Large intestine (tissue), 3 donors: Measurements from ENCODE around the gene HCFC1R1. TPM values are rescaled to one million over a fixed set of nuclear protein-coding genes. Genes with fewer than 3 reads are reported as not detected.

Source experiments
- DNase-seq, 2 donors: peaks; one replicate each; pipeline versions ENCODE4 v3.0.0 to v3.0.0-alpha.2; 2013
- H3K27ac ChIP-seq: one replicate; pipeline ENCODE4 v1.5.1; 2013; ENCODE audit warnings: low read length
- H3K27me3 ChIP-seq: 2 replicates; pipeline ENCODE4 v1.6.1; 2013; ENCODE audit warnings: low read length; ENCODE audit not compliant: control insufficient read depth, insufficient read depth
- H3K36me3 ChIP-seq: 2 replicates; pipeline ENCODE4 v1.6.1; 2013; ENCODE audit warnings: low read length; ENCODE audit not compliant: control insufficient read depth, insufficient read depth
- H3K4me1 ChIP-seq: one replicate; pipeline ENCODE4 v1.6.1; 2013; ENCODE audit warnings: low read length; ENCODE audit not compliant: control insufficient read depth, insufficient read depth
- H3K4me3 ChIP-seq: one replicate; pipeline ENCODE4 v1.5.1; 2013; ENCODE audit warnings: low read length
- H3K9me3 ChIP-seq: one replicate; pipeline ENCODE4 v1.6.1; 2013; ENCODE audit warnings: mild to moderate bottlenecking, low read depth, low read length, moderate library complexity; ENCODE audit not compliant: control insufficient read depth
- WGBS: methylation state at CpG from one replicate; pipeline ENCODE4 v1.1.5; 2013; ENCODE audit warnings: low lambda C conversion rate; ENCODE audit not compliant: insufficient coverage; 5-methylcytosine and 5-hydroxymethylcytosine counted together
- polyA plus RNA-seq: library from polyadenylated mRNA; unstranded; fragments of 120-200 nt; gene quantifications from one replicate; pipeline ENCODE4 v1.2.1, GENCODE V29; 2013

Gene HCFC1R1
- polyA plus RNA-seq, 1 donor: 57.8 TPM

- no CpG with 5 or more reads among the region's 24 CpGs for WGBS
- peak in 1 of 2 donors; percentile 3 for DNase-seq
- H3K27me3 ChIP-seq: peaks cover 26% of the 10 kb centered on the region
- peaks cover 29% of the 10 kb centered on the region for H3K4me1 ChIP-seq
- peaks cover 27% of the 10 kb centered on the region for H3K36me3 ChIP-seq
- H3K4me3 ChIP-seq: no peak overlapping the region
- H3K9me3 ChIP-seq: peaks cover 6% of the 10 kb centered on the region
- no peak overlapping the region for H3K27ac ChIP-seq
Measured at GRCh38 chr16:3026609-3027488, 3.1 kb upstream of the HCFC1R1 start.

- WGBS: no CpG with 5 or more reads among the region's 8 CpGs
- Histone ChIP-seq H3K4me1 (peaks cover 34% of the 10 kb centered on the region), H3K36me3 (peaks cover 27% of the 10 kb centered on the region)
Measured at GRCh38 chr16:3026003-3026378, 2.2 kb upstream of the HCFC1R1 start.

GRCh38 chr16:3025032-3026002, 1.6 kb upstream of the HCFC1R1 start:
- Histone ChIP-seq H3K27ac (no peak overlapping the region), H3K36me3 (peaks cover 27% of the 10 kb centered on the region), H3K9me3 (peaks cover 3% of the 10 kb centered on the region), H3K27me3 (peaks cover 18% of the 10 kb centered on the region), H3K4me1 (peaks cover 34% of the 10 kb centered on the region), H3K4me3 (no peak overlapping the region)
- no peak for DNase-seq
- no CpG with 5 or more reads among the region's 18 CpGs for WGBS

More at GRCh38 chr16:3026003-3026378, 2.2 kb upstream of the HCFC1R1 start:
- H3K27me3 ChIP-seq: peaks cover 25% of the 10 kb centered on the region
- no peak for DNase-seq
- H3K4me3 ChIP-seq: no peak overlapping the region
- H3K27ac ChIP-seq: no peak overlapping the region
- H3K9me3 ChIP-seq: peaks cover 6% of the 10 kb centered on the region

- no CpG with 5 or more reads among the region's 6 CpGs for WGBS
- Histone ChIP-seq H3K36me3 (peaks cover 27% of the 10 kb centered on the region), H3K27ac (peak overlapping the region; percentile 97), H3K27me3 (peaks cover 4% of the 10 kb centered on the region), H3K9me3 (peaks cover 3% of the 10 kb centered on the region), H3K4me1 (peaks cover 43% of the 10 kb centered on the region), H3K4me3 (peak overlapping the region; percentile 64)
- DNase-seq: no peak
Measured at GRCh38 chr16:3023415-3023668, 400 bp downstream of the HCFC1R1 start.

- H3K9me3 ChIP-seq: peaks cover 3% of the 10 kb centered on the region
- H3K4me1 ChIP-seq: peaks cover 47% of the 10 kb centered on the region
- 0% methylated on average over 1 of the region's 8 CpGs for WGBS
- peak overlapping the region; percentile 64 for H3K4me3 ChIP-seq
- peak overlapping the region; percentile 97 for H3K27ac ChIP-seq
- DNase-seq: no peak
- peaks cover 27% of the 10 kb centered on the region for H3K36me3 ChIP-seq
- H3K27me3 ChIP-seq: peaks cover 9% of the 10 kb centered on the region
Measured at GRCh38 chr16:3022684-3023414, 893 bp downstream of the HCFC1R1 start.

- Histone ChIP-seq H3K27ac (peak overlapping the region; percentile 97), H3K27me3 (peaks cover 14% of the 10 kb centered on the region), H3K4me1 (peaks cover 50% of the 10 kb centered on the region), H3K9me3 (peaks cover 2% of the 10 kb centered on the region), H3K36me3 (peaks cover 21% of the 10 kb centered on the region), H3K4me3 (peak overlapping the region; percentile 64)
- peak; percentile 83 to 84 for DNase-seq
- 33% methylated on average over 2 of the region's 8 CpGs for WGBS
Measured at GRCh38 chr16:3022208-3022683, 1.5 kb downstream of the HCFC1R1 start.

- peaks cover 15% of the 10 kb centered on the region for H3K36me3 ChIP-seq
- H3K27me3 ChIP-seq: peaks cover 15% of the 10 kb centered on the region
- peaks cover 52% of the 10 kb centered on the region for H3K4me1 ChIP-seq
- peak overlapping the region; percentile 64 for H3K4me3 ChIP-seq
- WGBS: no CpG with 5 or more reads among the region's 25 CpGs
- peak; percentile 78 to 83 for DNase-seq
- no peaks in the 10 kb centered on the region for H3K9me3 ChIP-seq
- peak overlapping the region; percentile 97 for H3K27ac ChIP-seq
Measured at GRCh38 chr16:3021449-3022207, 2.1 kb downstream of the HCFC1R1 start.

GRCh38 chr16:3020604-3021448, 2.9 kb downstream of the HCFC1R1 start:
- WGBS: no CpG with 5 or more reads among the region's 57 CpGs
- Histone ChIP-seq H3K27ac (peak overlapping the region; percentile 97), H3K4me3 (peak overlapping the region; percentile 64), H3K27me3 (peaks cover 15% of the 10 kb centered on the region), H3K4me1 (peaks cover 52% of the 10 kb centered on the region), H3K36me3 (peaks cover 7% of the 10 kb centered on the region), H3K9me3 (no peaks in the 10 kb centered on the region)
- peak; percentile 70 to 86 for DNase-seq

GRCh38 chr16:3020247-3020603, 3.5 kb downstream of the HCFC1R1 start, which contains the start of gene TNFRSF12A:
Gene TNFRSF12A (plus strand): TSS chr16:3020368. CDS start chr16:3020398, 30 bp downstream.
- H3K4me1 ChIP-seq: peaks cover 50% of the 10 kb centered on the region
- peaks cover 15% of the 10 kb centered on the region for H3K27me3 ChIP-seq
- H3K27ac ChIP-seq: peak within 1 kb of the TSS; percentile 97
- H3K4me3 ChIP-seq: peak within 1 kb of the TSS; percentile 64
- peaks cover 2% of the 10 kb centered on the region for H3K36me3 ChIP-seq
- no CpG with 5 or more reads among the region's 49 CpGs for WGBS
- peak; percentile 81 to 88 for DNase-seq
- H3K9me3 ChIP-seq: no peaks in the 10 kb centered on the region
